HG03196 (cell line): ENCODE results near the gene GALNT18.

ENCODE experiments used
- ATAC-seq: cut with Tn5 transposase; IDR thresholded peaks from one replicate; pipeline ENCODE4 v1.9.1; 2021; ENCODE audit not compliant: unreplicated experiment

GALNT18 gene

GRCh38 chr11:11441091-11441490 is 180.7 kb downstream of the GALNT18 start:
- ATAC-seq, result no peak

- ATAC-seq, result no peak
These were observed 181.7 kb downstream of the GALNT18 start for GRCh38 chr11:11440144-11440543.

- no peak for ATAC-seq
These were observed 182.2 kb downstream of the GALNT18 start for GRCh38 chr11:11439591-11439990.

- ATAC-seq, result no peak
These were observed 185.0 kb downstream of the GALNT18 start for GRCh38 chr11:11436715-11437313.

- no peak for ATAC-seq
These were observed 186.2 kb downstream of the GALNT18 start for GRCh38 chr11:11435635-11436034.

GRCh38 chr11:11433960-11434359 is 187.8 kb downstream of the GALNT18 start:
- no peak for ATAC-seq

GRCh38 chr11:11432621-11433319 is 189.0 kb downstream of the GALNT18 start:
- ATAC-seq, result no peak

- no peak for ATAC-seq
These were observed 191.4 kb downstream of the GALNT18 start for GRCh38 chr11:11430431-11430830.

- no peak for ATAC-seq
These were observed 193.1 kb downstream of the GALNT18 start for GRCh38 chr11:11428714-11429113.

GRCh38 chr11:11427542-11427941 is 194.3 kb downstream of the GALNT18 start:
- no peak for ATAC-seq

- ATAC-seq, result no peak
These were observed 194.7 kb downstream of the GALNT18 start for GRCh38 chr11:11427140-11427539.

GRCh38 chr11:11426226-11426952 is 195.4 kb downstream of the GALNT18 start:
- no peak for ATAC-seq

GRCh38 chr11:11425806-11426205 is 196.0 kb downstream of the GALNT18 start:
- no peak for ATAC-seq

GRCh38 chr11:11424688-11425087 is 197.1 kb downstream of the GALNT18 start:
- no peak for ATAC-seq

- ATAC-seq, result no peak
These were observed 199.2 kb downstream of the GALNT18 start for GRCh38 chr11:11422411-11423128.

GRCh38 chr11:11421509-11421908 is 200.3 kb downstream of the GALNT18 start:
- ATAC-seq, result no peak

- ATAC-seq, result no peak
These were observed 200.9 kb downstream of the GALNT18 start for GRCh38 chr11:11420899-11421285.

- ATAC-seq, result no peak
These were observed 201.5 kb downstream of the GALNT18 start for GRCh38 chr11:11420191-11420898.

- ATAC-seq, result no peak
These were observed 202.1 kb downstream of the GALNT18 start for GRCh38 chr11:11419747-11420146.

- no peak for ATAC-seq
These were observed 204.9 kb downstream of the GALNT18 start for GRCh38 chr11:11416917-11417316.

- ATAC-seq, result no peak
These were observed 205.3 kb downstream of the GALNT18 start for GRCh38 chr11:11416502-11416901.
